ENCODE measurements around the gene DEPP1. TPM values are rescaled to one million over a fixed set of nuclear protein-coding genes. Genes with fewer than 3 reads are reported as not detected.
A peak's percentile ranks its signal among the peaks of the same experiment; 100 is the strongest.

The DEPP1 gene
- total and polyA plus RNA-seq, 4 donors, result 10.7 to 79.3 (median 33.5) TPM

DNA sequence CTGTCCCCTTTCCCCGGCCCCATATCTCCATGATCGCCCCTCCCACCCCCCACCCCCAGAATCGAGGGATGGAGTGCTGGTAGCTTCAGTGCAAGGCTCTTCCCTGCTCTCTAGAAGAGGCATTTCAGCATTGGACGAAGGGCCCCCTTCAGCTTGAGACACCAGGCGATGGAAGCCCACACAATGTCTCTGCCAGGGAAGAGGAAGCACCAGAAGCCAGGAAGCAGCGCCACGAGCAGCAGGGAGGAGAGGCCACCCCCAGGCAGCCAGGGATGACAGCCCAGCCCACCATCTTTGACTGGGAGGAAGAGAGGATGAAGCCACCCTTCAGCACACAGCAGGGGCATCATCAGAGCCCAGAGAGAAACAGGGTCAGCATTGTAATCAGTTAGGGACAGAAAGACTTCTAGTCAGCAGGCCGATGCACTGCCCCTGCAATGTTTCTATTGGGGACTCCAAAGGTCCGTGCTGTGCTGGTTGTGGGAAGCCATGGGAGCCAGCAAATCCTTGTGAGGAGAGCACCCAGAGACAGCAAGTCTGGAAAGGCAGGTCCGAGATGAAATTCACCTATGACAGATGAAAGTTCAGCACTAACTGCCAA lies 51.8 kb downstream of the DEPP1 start:
- H3K27me3 ChIP-seq (ENCODE audit: control insufficient read depth in 4 of 4, insufficient read depth in 4 of 4, low read length in 3 of 4), result no peaks in the 10 kb centered on the region
- no peaks in the 10 kb centered on the region for H3K36me3 ChIP-seq (ENCODE audit: control insufficient read depth in 4 of 4, insufficient read depth in 3 of 4, low read depth in 1 of 4, low read length in 3 of 4)
- TF ChIP-seq, protein P1, sequence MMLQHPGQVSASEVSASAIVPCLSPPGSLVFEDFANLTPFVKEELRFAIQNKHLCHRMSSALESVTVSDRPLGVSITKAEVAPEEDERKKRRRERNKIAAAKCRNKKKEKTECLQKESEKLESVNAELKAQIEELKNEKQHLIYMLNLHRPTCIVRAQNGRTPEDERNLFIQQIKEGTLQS (IDR thresholded peaks at IDR 0.05), result no peak
- no peak for TF ChIP-seq YY1 (IDR thresholded peaks at IDR 0.05)
- TF ChIP-seq SP1 (IDR thresholded peaks at IDR 0.05), result no peak
- no peak for TF ChIP-seq FOXA1 (IDR thresholded peaks at IDR 0.05)
- TF ChIP-seq FOXA2 (IDR thresholded peaks at IDR 0.05), result no peak
- TF ChIP-seq TAF1 (conservative IDR thresholded peaks at IDR 0.05), result no peak
- TF ChIP-seq HNF4G (IDR thresholded peaks at IDR 0.05), result no peak
- TF ChIP-seq NR2F2 (IDR thresholded peaks at IDR 0.05), result no peak
- no peak for TF ChIP-seq RAD21 (IDR thresholded peaks at IDR 0.05)
- TF ChIP-seq EGR1 (IDR thresholded peaks at IDR 0.05; ENCODE audit: low read depth in 2 of 2), result no peak
- TF ChIP-seq, protein P2, sequence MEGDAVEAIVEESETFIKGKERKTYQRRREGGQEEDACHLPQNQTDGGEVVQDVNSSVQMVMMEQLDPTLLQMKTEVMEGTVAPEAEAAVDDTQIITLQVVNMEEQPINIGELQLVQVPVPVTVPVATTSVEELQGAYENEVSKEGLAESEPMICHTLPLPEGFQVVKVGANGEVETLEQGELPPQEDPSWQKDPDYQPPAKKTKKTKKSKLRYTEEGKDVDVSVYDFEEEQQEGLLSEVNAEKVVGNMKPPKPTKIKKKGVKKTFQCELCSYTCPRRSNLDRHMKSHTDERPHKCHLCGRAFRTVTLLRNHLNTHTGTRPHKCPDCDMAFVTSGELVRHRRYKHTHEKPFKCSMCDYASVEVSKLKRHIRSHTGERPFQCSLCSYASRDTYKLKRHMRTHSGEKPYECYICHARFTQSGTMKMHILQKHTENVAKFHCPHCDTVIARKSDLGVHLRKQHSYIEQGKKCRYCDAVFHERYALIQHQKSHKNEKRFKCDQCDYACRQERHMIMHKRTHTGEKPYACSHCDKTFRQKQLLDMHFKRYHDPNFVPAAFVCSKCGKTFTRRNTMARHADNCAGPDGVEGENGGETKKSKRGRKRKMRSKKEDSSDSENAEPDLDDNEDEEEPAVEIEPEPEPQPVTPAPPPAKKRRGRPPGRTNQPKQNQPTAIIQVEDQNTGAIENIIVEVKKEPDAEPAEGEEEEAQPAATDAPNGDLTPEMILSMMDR (IDR thresholded peaks at IDR 0.05; ENCODE audit: low read depth, low read length, missing input control), result no peak
- TF ChIP-seq, protein P3, sequence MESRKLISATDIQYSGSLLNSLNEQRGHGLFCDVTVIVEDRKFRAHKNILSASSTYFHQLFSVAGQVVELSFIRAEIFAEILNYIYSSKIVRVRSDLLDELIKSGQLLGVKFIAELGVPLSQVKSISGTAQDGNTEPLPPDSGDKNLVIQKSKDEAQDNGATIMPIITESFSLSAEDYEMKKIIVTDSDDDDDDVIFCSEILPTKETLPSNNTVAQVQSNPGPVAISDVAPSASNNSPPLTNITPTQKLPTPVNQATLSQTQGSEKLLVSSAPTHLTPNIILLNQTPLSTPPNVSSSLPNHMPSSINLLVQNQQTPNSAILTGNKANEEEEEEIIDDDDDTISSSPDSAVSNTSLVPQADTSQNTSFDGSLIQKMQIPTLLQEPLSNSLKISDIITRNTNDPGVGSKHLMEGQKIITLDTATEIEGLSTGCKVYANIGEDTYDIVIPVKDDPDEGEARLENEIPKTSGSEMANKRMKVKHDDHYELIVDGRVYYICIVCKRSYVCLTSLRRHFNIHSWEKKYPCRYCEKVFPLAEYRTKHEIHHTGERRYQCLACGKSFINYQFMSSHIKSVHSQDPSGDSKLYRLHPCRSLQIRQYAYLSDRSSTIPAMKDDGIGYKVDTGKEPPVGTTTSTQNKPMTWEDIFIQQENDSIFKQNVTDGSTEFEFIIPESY (IDR thresholded peaks at IDR 0.05), result no peak
- TF ChIP-seq, protein P4, sequence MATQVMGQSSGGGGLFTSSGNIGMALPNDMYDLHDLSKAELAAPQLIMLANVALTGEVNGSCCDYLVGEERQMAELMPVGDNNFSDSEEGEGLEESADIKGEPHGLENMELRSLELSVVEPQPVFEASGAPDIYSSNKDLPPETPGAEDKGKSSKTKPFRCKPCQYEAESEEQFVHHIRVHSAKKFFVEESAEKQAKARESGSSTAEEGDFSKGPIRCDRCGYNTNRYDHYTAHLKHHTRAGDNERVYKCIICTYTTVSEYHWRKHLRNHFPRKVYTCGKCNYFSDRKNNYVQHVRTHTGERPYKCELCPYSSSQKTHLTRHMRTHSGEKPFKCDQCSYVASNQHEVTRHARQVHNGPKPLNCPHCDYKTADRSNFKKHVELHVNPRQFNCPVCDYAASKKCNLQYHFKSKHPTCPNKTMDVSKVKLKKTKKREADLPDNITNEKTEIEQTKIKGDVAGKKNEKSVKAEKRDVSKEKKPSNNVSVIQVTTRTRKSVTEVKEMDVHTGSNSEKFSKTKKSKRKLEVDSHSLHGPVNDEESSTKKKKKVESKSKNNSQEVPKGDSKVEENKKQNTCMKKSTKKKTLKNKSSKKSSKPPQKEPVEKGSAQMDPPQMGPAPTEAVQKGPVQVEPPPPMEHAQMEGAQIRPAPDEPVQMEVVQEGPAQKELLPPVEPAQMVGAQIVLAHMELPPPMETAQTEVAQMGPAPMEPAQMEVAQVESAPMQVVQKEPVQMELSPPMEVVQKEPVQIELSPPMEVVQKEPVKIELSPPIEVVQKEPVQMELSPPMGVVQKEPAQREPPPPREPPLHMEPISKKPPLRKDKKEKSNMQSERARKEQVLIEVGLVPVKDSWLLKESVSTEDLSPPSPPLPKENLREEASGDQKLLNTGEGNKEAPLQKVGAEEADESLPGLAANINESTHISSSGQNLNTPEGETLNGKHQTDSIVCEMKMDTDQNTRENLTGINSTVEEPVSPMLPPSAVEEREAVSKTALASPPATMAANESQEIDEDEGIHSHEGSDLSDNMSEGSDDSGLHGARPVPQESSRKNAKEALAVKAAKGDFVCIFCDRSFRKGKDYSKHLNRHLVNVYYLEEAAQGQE (IDR thresholded peaks at IDR 0.05), result no peak
- no peak for TF ChIP-seq JUND (IDR thresholded peaks at IDR 0.05)
- TF ChIP-seq HNF4A (conservative IDR thresholded peaks at IDR 0.05), result no peak
- H3K9ac ChIP-seq (ENCODE audit: low read depth in 1 of 2, low read length in 2 of 2), result no peak overlapping the region
- peaks cover 0 to 5% (median 3%) of the 10 kb centered on the region in 4 donors for H3K4me1 ChIP-seq (ENCODE audit: control insufficient read depth in 4 of 4, insufficient read depth in 4 of 4, low read length in 3 of 4)
- DNase-seq (ENCODE audit: low spot score), result peak; percentile 14
- H3K9me3 ChIP-seq (ENCODE audit: control insufficient read depth in 4 of 4, low read length in 3 of 4), result no peaks in the 10 kb centered on the region
- 72% methylated on average over 10 of the region's 10 CpGs for WGBS
- H3K4me3 ChIP-seq (ENCODE audit: low read depth in 1 of 3, low read length in 3 of 3), result no peak overlapping the region
- H3K27ac ChIP-seq (ENCODE audit: low read depth in 1 of 2, low read length in 2 of 2), result no peak overlapping the region

Other genes with a start within 250 kb of the DEPP1 start
- under 1 TPM in 1 of 2 donors, not detected in 1; 0.33 TPM for gene TMEM72, start 67.5 kb downstream of the DEPP1 start, total RNA-seq
- under 1 TPM in 1 of 2 donors, not detected in 1; 0.02 TPM for gene TMEM72, start 67.5 kb downstream of the DEPP1 start, polyA plus RNA-seq
- 10 to 100 TPM in 1 of 2 donors, 1 to 10 TPM in 1; 8.2 to 26.9 TPM for gene RASSF4, start 19.0 kb downstream of the DEPP1 start, total RNA-seq
- 10 to 100 TPM; 12.4 to 12.5 TPM for gene RASSF4, start 19.0 kb downstream of the DEPP1 start, polyA plus RNA-seq
- gene ZNF22, start 22.1 kb upstream of the DEPP1 start, total RNA-seq, result 10 to 100 TPM; 19.3 to 22.6 TPM
- 10 to 100 TPM; 10.3 to 21.3 TPM for gene ZNF22, start 22.1 kb upstream of the DEPP1 start, polyA plus RNA-seq